HG03520 (cell line): ENCODE measurements around the gene CCDC170.
"Not testable (repeated sequence)": the region's sequence is repeated elsewhere in the genome, so short reads cannot be mapped to it uniquely, and the experiment has no call there.

Experiments used
- ATAC-seq: cut with Tn5 transposase; IDR thresholded peaks from one replicate; pipeline ENCODE4 v1.9.1; 2021; ENCODE audit warnings: mild to moderate bottlenecking, moderate library complexity; ENCODE audit not compliant: unreplicated experiment

The CCDC170 gene

GRCh38 chr6:151544453-151544852 lies 50.6 kb downstream of the CCDC170 start:
- no peak for ATAC-seq

- not testable (repeated sequence) for ATAC-seq
Observed at GRCh38 chr6:151544884-151545283, 51.1 kb downstream of the CCDC170 start.

- no peak for ATAC-seq
Observed at GRCh38 chr6:151546941-151547659, 53.3 kb downstream of the CCDC170 start.

- no peak for ATAC-seq
Observed at GRCh38 chr6:151548201-151548600, 54.4 kb downstream of the CCDC170 start.

- no peak for ATAC-seq
Observed at GRCh38 chr6:151549790-151550189, 56.0 kb downstream of the CCDC170 start.

GRCh38 chr6:151550618-151551017 lies 56.8 kb downstream of the CCDC170 start:
- ATAC-seq: no peak

- ATAC-seq: no peak
Observed at GRCh38 chr6:151551223-151551857, 57.5 kb downstream of the CCDC170 start.

GRCh38 chr6:151553416-151554165 lies 59.8 kb downstream of the CCDC170 start:
- ATAC-seq: no peak

GRCh38 chr6:151561238-151561637 lies 67.4 kb downstream of the CCDC170 start:
- ATAC-seq: no peak

GRCh38 chr6:151564654-151565053 lies 70.8 kb downstream of the CCDC170 start:
- ATAC-seq: no peak

- ATAC-seq: no peak
Observed at GRCh38 chr6:151565940-151566339, 72.1 kb downstream of the CCDC170 start.

- ATAC-seq: no peak
Observed at GRCh38 chr6:151566557-151566956, 72.7 kb downstream of the CCDC170 start.

- no peak for ATAC-seq
Observed at GRCh38 chr6:151576633-151577032, 82.8 kb downstream of the CCDC170 start.

- ATAC-seq: no peak
Observed at GRCh38 chr6:151577257-151577656, 83.4 kb downstream of the CCDC170 start.

- ATAC-seq: no peak
Observed at GRCh38 chr6:151585741-151586140, 91.9 kb downstream of the CCDC170 start.

GRCh38 chr6:151589667-151590066 lies 95.8 kb downstream of the CCDC170 start:
- ATAC-seq: no peak

- ATAC-seq: no peak
Observed at GRCh38 chr6:151590742-151591141, 96.9 kb downstream of the CCDC170 start.

GRCh38 chr6:151592449-151593159 lies 98.8 kb downstream of the CCDC170 start:
- ATAC-seq: no peak

GRCh38 chr6:151609146-151609902 lies 115.5 kb downstream of the CCDC170 start:
- no peak for ATAC-seq

GRCh38 chr6:151610326-151610725 lies 116.5 kb downstream of the CCDC170 start:
- ATAC-seq: no peak
